Adipocyte (in vitro differentiated cells): ENCODE results near the gene MMADHC.

Experiments used
- DNase-seq: peaks from one replicate; pipeline ENCODE4 v3.0.0-alpha.2; 2015; ENCODE audit warnings: low read depth
- H3K27me3 ChIP-seq: replicated peaks from 2 replicates; pipeline ENCODE4 v1.7.0; 2013; ENCODE audit warnings: mild to moderate bottlenecking, low read length, moderate library complexity; ENCODE audit not compliant: control insufficient read depth, insufficient read depth
- H3K36me3 ChIP-seq: 2 replicates; pipeline ENCODE4 v1.7.0; 2013; ENCODE audit warnings: low read length, mild to moderate bottlenecking, moderate library complexity; ENCODE audit not compliant: control insufficient read depth, insufficient read depth, severe bottlenecking
- H3K4me1 ChIP-seq: 2 replicates; pipeline ENCODE4 v1.7.0; 2013; ENCODE audit warnings: mild to moderate bottlenecking, low read length, moderate library complexity; ENCODE audit not compliant: control insufficient read depth, insufficient read depth
- H3K4me3 ChIP-seq: 2 replicates; pipeline ENCODE4 v1.7.0; 2013; ENCODE audit warnings: mild to moderate bottlenecking, low read length, moderate library complexity
- H3K9ac ChIP-seq: 2 replicates; pipeline ENCODE4 v1.7.0; 2013; ENCODE audit warnings: mild to moderate bottlenecking, low read length, moderate library complexity
- H3K9me3 ChIP-seq: 2 replicates; pipeline ENCODE4 v1.7.0; 2013; ENCODE audit warnings: mild to moderate bottlenecking, low read length, moderate library complexity; ENCODE audit not compliant: control insufficient read depth

Gene MMADHC

GRCh38 chr2:149587950-149588487 is 444 bp upstream of the MMADHC start:
- Histone ChIP-seq H3K36me3 (peaks cover 16% of the 10 kb centered on the region), H3K4me1 (peaks cover 21% of the 10 kb centered on the region), H3K9ac (peak overlapping the region; percentile 97), H3K4me3 (peak overlapping the region; percentile 94), H3K27me3 (no peaks in the 10 kb centered on the region), H3K9me3 (no peaks in the 10 kb centered on the region)
- DNase-seq = no peak

DNA sequence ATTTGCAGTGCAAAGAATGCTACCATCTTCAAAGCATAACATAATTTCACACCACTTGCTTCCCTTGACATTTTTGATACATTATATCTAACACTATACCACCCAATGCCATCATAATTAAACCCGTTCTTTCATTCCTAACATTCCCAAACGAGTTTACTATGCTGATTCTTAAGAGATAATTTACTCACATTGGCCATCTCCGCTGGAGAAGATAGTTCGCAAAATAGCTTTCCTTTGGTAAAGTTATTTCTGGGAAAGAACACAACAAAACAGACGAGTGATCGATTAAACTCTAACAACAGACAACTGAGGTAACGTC is 716 bp downstream of the MMADHC start:
- Histone ChIP-seq H3K9me3 (no peaks in the 10 kb centered on the region), H3K36me3 (peaks cover 27% of the 10 kb centered on the region), H3K4me3 (peak overlapping the region; percentile 94), H3K9ac (peak overlapping the region; percentile 97), H3K4me1 (peaks cover 21% of the 10 kb centered on the region), H3K27me3 (no peaks in the 10 kb centered on the region)
- peak; percentile 12 for DNase-seq

DNA sequence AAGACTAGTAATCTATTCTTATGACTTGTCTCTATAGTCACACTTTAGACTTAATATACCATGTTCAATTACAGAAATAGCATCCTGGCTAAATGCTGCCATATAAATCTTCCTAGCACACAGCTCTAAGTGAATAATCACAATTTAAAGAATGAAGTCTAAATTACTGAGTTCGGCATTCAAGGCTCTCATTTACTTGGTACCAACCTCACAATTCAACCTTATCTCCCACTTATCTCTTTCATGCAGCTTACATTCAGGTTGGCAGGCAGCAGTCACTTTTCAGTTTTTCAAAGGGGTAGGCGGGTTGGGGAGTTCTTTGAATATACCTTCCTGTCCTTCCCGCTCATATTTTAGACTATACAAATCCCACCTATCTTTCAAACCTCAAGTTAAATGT is 1.5 kb downstream of the MMADHC start:
- H3K9ac ChIP-seq = peak overlapping the region; percentile 97
- H3K27me3 ChIP-seq = no peaks in the 10 kb centered on the region
- H3K9me3 ChIP-seq = no peaks in the 10 kb centered on the region
- H3K4me1 ChIP-seq = peaks cover 21% of the 10 kb centered on the region
- no peak for DNase-seq
- H3K36me3 ChIP-seq = peaks cover 35% of the 10 kb centered on the region
- H3K4me3 ChIP-seq = peak overlapping the region; percentile 94

GRCh38 chr2:149585166-149585885 is 2.2 kb downstream of the MMADHC start:
- peaks cover 21% of the 10 kb centered on the region for H3K4me1 ChIP-seq
- H3K36me3 ChIP-seq = peaks cover 42% of the 10 kb centered on the region
- H3K9me3 ChIP-seq = no peaks in the 10 kb centered on the region
- H3K4me3 ChIP-seq = peak overlapping the region; percentile 94
- no peak overlapping the region for H3K9ac ChIP-seq
- no peaks in the 10 kb centered on the region for H3K27me3 ChIP-seq
- DNase-seq = peak; percentile 65

DNA sequence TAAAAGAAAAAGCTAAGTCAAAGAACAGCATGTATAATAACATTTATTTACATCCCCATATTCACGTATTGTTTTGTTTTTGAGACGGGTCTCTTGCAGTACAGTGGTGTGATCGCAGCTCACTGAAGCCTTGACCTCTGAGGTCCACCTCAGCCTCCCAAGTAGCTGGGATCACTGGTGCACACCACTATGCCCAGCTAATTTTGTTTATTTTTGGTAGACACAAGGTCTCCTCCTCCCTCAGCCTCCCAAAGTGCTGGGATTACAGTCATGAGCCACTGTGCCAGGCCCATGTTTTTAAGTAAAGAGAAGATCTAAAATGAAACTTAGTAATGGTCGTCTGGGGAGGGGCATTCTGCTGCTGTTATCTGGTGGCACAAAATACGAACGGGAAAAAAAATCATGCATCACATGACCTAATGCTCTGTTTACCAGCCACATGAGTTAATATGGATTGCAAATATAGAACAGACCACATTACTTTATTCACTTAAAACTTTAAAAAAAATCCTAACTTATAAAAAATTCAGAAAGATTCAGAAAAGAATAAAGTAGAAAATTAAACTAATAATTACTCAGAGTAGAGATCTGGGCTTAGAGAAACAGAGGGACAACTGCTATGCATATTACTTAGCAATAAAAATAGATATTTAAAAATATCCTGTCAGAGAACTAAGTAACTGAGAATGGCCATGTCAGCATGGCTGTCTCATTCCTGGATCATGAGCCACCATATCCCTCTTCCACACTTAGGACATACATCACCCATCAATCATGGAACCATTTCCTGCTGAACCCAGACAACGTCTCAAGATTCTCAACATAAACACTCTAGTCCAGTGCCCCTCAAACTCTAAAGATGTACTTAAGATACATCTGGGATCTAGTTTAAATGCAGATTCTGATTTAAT is 7.3 kb downstream of the MMADHC start:
- H3K4me3 ChIP-seq = no peak overlapping the region
- no peaks in the 10 kb centered on the region for H3K27me3 ChIP-seq
- peaks cover 7% of the 10 kb centered on the region for H3K4me1 ChIP-seq
- H3K9ac ChIP-seq = no peak overlapping the region
- H3K9me3 ChIP-seq = no peaks in the 10 kb centered on the region
- peaks cover 93% of the 10 kb centered on the region for H3K36me3 ChIP-seq
- DNase-seq = no peak

- no peak for DNase-seq
- no peaks in the 10 kb centered on the region for H3K27me3 ChIP-seq
- no peak overlapping the region for H3K4me3 ChIP-seq
- peaks cover 93% of the 10 kb centered on the region for H3K36me3 ChIP-seq
- H3K9ac ChIP-seq = no peak overlapping the region
- peaks cover 12% of the 10 kb centered on the region for H3K4me1 ChIP-seq
- H3K9me3 ChIP-seq = no peaks in the 10 kb centered on the region
These were observed 10.3 kb downstream of the MMADHC start for GRCh38 chr2:149577269-149577668.

GRCh38 chr2:149575752-149576151 is 11.8 kb downstream of the MMADHC start:
- Histone ChIP-seq H3K9me3 (no peaks in the 10 kb centered on the region), H3K4me3 (no peak overlapping the region), H3K4me1 (peaks cover 15% of the 10 kb centered on the region), H3K9ac (no peak overlapping the region), H3K36me3 (peaks cover 91% of the 10 kb centered on the region), H3K27me3 (no peaks in the 10 kb centered on the region)
- DNase-seq = no peak

GRCh38 chr2:149575277-149575676 is 12.3 kb downstream of the MMADHC start:
- Histone ChIP-seq H3K4me3 (no peak overlapping the region), H3K9me3 (no peaks in the 10 kb centered on the region), H3K27me3 (no peaks in the 10 kb centered on the region), H3K36me3 (peaks cover 91% of the 10 kb centered on the region), H3K9ac (no peak overlapping the region), H3K4me1 (peaks cover 15% of the 10 kb centered on the region)
- no peak for DNase-seq

GRCh38 chr2:149573760-149574159 is 13.8 kb downstream of the MMADHC start:
- Histone ChIP-seq H3K9ac (no peak overlapping the region), H3K4me1 (peaks cover 15% of the 10 kb centered on the region), H3K27me3 (no peaks in the 10 kb centered on the region), H3K9me3 (no peaks in the 10 kb centered on the region), H3K4me3 (no peak overlapping the region), H3K36me3 (peaks cover 91% of the 10 kb centered on the region)
- peak; percentile 73 for DNase-seq

GRCh38 chr2:149572102-149572953 is 15.2 kb downstream of the MMADHC start:
- Histone ChIP-seq H3K9me3 (no peaks in the 10 kb centered on the region), H3K4me1 (peaks cover 20% of the 10 kb centered on the region), H3K36me3 (peaks cover 91% of the 10 kb centered on the region), H3K4me3 (no peak overlapping the region), H3K27me3 (no peaks in the 10 kb centered on the region), H3K9ac (no peak overlapping the region)
- DNase-seq = no peak

DNA sequence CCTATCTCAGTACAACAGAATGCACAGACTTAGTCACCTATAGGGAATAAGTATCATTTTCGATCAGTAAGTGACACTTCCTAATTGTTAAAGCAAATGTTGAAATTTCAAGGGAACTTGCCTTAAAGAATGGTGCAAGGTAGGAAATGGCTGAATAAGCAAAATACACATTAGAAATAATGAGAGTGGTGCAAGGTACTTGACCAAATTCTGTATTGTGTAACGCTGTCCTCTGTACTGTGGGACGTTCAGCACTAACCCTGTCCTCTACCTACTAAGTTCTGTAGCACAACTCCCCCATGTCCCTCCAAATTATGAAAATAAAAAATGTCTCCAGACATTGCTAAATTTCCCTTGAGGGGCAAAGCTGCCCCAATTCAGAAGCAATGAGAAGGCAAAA is 19.4 kb downstream of the MMADHC start:
- no peak overlapping the region for H3K9ac ChIP-seq
- H3K9me3 ChIP-seq = no peaks in the 10 kb centered on the region
- DNase-seq = no peak
- no peaks in the 10 kb centered on the region for H3K27me3 ChIP-seq
- peaks cover 15% of the 10 kb centered on the region for H3K4me1 ChIP-seq
- H3K4me3 ChIP-seq = no peak overlapping the region
- H3K36me3 ChIP-seq = peaks cover 69% of the 10 kb centered on the region
